Skeletal muscle cell (primary cell): Measurements from ENCODE around the gene INIP.

Experiments
- DNase-seq: peaks from one replicate; pipeline ENCODE4 v3.0.0-alpha.2; 2010; ENCODE audit warnings: low read depth
- H3K4me3 ChIP-seq: 2 replicates; pipeline ENCODE4 v1.5.1; 2011; ENCODE audit warnings: low read depth, mild to moderate bottlenecking, control low read depth, low read length, moderate library complexity

Gene INIP, protein sequence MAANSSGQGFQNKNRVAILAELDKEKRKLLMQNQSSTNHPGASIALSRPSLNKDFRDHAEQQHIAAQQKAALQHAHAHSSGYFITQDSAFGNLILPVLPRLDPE

DNA sequence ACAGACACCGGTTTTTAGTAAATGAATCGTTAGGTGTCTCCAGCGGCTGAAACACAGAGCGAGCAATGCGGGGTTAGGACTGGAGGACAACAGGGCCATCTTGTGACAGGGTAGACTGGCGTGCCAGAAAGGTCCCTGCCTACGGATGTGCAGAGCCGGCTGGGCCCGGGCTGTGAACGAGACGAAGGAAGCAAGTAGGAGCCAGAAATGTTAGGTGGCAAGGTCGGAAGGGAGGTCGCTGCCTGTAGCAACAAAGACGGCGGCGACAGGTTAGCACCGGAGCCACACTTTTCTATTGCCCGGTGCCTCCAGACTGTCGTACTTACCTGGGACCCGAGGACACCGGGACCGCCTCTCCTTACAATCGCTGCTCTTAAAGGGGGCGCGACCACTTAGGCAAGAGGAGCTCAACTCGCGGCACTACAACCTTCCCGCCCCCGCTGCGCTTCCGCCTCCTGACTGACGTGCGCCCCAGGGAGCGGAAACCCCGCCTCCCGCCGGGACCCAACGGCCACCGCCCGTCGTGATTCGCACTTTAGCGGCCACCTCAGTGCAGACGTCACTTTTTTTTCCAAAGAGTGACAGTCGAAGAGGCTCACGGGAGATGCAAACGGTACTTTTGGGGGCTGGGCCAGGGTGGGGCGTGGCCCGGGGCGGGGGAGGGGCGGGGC lies at the start of gene INIP:
Gene INIP, minus strand, starts transcription at position 457 of the 671 bp plus-strand sequence. CDS start 1,632 bp downstream, outside the sequence.
- peak within 1 kb of the TSS; percentile 87 for H3K4me3 ChIP-seq
- DNase-seq, result peak; percentile 87

DNA sequence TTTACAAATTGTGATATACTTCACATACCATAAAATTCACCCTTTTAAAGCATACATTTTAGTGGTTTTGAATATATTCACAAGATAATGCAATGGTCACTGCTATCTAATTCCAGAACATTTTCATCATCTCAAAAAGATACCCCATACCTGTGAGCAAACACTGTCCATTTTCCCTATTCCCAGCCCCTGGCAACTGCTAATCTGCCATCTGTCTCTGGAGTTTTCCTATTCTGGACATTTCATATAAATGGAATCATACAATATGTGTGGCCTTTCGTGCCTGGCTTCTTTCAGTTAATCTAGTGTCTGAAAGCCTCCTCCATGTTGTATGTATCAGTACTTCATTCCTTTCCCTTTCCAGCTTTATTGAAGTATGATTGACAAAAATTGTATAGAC lies 47.4 kb upstream of the INIP start:
- no peak for DNase-seq
- no peak overlapping the region for H3K4me3 ChIP-seq

- DNase-seq, result no peak
- H3K4me3 ChIP-seq, result no peak overlapping the region
These were observed 46.9 kb upstream of the INIP start for GRCh38 chr9:112764837-112765236.

- no peak overlapping the region for H3K4me3 ChIP-seq
- no peak for DNase-seq
These were observed 46.4 kb upstream of the INIP start for GRCh38 chr9:112764344-112764743.

GRCh38 chr9:112762726-112763518 lies 45.0 kb upstream of the INIP start:
- no peak for DNase-seq
- no peak overlapping the region for H3K4me3 ChIP-seq

DNA sequence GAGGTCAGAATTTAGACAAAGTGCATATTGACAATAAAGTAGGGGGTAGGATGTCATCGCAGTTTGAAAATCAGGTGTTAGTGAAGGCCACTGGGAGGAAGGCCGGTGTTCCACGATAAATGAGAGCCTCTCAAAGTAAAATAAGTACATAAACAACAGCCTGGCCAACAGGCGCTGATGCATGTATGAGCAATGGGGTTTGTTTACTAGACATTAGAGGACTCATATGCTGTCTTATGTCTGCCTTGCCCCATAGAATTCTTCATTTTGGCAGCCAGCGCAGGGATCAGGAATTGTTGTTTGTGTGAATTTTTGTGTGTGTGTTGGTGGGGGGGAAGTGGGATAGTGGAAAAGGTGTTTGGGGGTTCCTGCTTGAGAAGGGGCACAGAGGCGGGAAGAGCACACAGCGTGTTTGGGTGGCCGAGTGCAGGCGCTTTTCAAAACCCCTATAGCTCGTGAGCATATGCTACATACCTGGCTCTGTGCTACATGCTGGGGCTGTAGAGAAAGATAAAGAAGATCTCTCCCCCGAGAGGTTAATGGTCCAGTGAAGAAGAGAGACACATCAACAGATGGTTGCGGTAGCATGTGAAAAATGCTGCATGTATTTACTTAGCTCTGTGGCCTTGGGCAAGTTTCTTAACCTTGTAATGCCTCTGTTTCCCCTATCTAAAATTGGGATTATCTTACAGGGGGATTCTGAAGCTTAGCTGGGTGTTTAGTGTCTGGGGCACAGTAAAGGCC lies 44.2 kb upstream of the INIP start:
- no peak for DNase-seq

DNA sequence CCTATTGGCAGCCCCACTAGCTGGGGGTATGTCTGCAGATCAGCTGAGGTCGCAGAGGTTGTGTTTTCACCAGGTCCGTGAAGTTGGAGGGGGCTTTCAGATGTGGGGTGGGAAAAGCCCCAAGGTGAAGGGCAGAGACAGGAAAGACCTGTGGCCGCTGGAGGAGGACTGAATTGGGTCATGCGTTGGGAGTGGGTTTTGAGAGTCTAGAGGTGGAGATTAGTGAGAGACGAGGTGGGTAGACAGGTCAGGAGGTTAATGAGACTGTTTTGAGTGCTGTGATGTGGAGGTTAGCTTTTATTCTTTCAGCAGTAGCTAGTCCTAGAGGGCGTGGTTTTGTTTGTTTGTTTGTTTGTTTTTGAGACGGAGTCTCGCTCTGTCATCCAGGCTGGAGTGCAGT lies 42.9 kb upstream of the INIP start:
- DNase-seq, result no peak

More for the DNA sequence above, 44.2 kb upstream of the INIP start:
- H3K4me3 ChIP-seq, result no peak overlapping the region

GRCh38 chr9:112757940-112758339 lies 40.0 kb upstream of the INIP start:
- no peak for DNase-seq
- no peak overlapping the region for H3K4me3 ChIP-seq

More for the DNA sequence above, 42.9 kb upstream of the INIP start:
- H3K4me3 ChIP-seq, result no peak overlapping the region

DNA sequence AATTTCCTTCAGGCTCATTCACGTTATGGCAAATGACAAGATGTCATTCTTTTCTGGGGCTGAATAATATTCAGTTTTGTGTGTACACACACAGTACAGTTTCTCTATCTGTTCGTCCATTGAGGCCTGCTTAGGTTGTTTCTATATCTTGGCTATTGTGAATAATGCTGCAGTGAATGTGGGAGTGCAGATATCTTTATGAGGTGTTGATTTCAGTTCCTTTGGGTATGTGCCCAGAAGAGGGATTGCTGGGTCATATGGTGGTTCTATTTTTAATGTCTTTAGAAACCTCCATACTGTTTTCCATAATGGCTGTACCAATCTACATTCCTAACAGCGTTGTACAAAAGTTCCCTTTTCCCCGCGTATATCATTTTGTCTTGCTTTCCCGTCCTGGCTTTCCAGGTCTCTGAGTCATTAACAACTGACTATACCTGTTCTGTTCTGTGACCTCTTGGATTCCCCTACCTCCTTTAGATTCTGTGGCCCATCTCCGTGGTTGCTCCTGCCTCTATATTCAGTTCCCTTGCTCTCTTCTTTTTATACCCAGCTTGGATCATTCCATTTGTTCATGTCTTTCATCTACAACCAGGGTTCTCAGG lies 39.5 kb upstream of the INIP start:
- peak; percentile 62 for DNase-seq
- H3K4me3 ChIP-seq, result no peak overlapping the region

DNA sequence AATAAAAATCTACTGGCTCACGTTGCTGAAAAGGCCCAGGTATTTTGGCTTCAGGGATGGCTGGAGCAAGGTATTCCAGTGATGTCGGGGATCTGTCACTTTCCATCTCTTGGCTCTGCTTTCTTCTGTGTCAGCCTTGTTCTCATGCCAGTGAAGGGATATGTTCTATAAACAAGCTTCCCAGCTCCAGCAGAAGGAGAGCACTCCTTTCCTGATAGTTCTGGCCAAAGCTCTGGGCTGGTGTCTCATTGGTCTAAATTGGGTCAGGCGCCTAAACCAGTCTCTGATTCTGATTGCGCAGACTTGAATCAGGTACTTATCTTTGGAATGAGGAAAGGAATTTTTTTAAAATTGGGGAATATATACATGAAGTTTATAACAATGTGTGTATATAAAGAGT lies 37.8 kb upstream of the INIP start:
- no peak overlapping the region for H3K4me3 ChIP-seq
- DNase-seq, result no peak

GRCh38 chr9:112755016-112755427 lies 37.1 kb upstream of the INIP start:
- no peak overlapping the region for H3K4me3 ChIP-seq
- DNase-seq, result no peak

- no peak overlapping the region for H3K4me3 ChIP-seq
- no peak for DNase-seq
These were observed 36.7 kb upstream of the INIP start for GRCh38 chr9:112754578-112754977.

GRCh38 chr9:112753725-112754124 lies 35.8 kb upstream of the INIP start:
- H3K4me3 ChIP-seq, result no peak overlapping the region
- DNase-seq, result peak; percentile 71

GRCh38 chr9:112752334-112753125 lies 34.6 kb upstream of the INIP start:
- no peak overlapping the region for H3K4me3 ChIP-seq
- no peak for DNase-seq

- no peak for DNase-seq
- peak overlapping the region; percentile 92 for H3K4me3 ChIP-seq
These were observed 33.3 kb upstream of the INIP start for GRCh38 chr9:112751056-112751795.

- DNase-seq, result no peak
- peak overlapping the region; percentile 92 for H3K4me3 ChIP-seq
These were observed 32.8 kb upstream of the INIP start for GRCh38 chr9:112750764-112751055.

- peak; percentile 53 for DNase-seq
- H3K4me3 ChIP-seq, result peak within 1 kb of the TSS; percentile 92
These were observed 32.3 kb upstream of the INIP start, which contains the start of gene SNX30 for GRCh38 chr9:112750016-112750763. Gene SNX30, plus strand, starts transcription at chr9:112750760. Its CDS starts 242 bp downstream, at chr9:112751002.

DNA sequence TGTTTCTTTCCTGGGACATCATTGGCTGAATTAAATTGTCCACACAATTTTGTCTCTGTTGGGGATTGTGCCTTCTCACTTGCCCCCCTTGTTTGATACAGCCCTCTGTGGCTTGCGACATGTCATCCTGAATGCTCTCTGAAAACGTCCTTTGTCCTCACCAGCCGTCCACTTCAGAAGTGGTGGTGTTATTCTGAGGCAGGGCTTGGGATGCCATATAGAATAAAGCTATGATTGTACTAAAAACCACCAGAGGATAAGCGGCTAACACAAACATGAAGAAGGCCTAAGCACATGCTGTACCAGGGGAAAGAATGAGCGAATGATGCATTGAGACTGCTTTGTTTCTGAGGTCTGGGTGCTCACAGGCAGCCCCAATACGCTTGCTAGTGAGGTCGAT lies 29.2 kb upstream of the INIP start:
- H3K4me3 ChIP-seq, result no peak overlapping the region
- no peak for DNase-seq
